ENCODE data around the gene NAALAD2. TPM values are rescaled to one million over a fixed set of nuclear protein-coding genes. Genes with fewer than 3 reads are reported as not detected.
"Not testable (repeated sequence)": the region's sequence is repeated elsewhere in the genome, so short reads cannot be mapped to it uniquely, and the experiment has no call there.

The NAALAD2 gene
- polyA plus RNA-seq, 1 donor (not counting 4 experiments of a cell fraction or from before 2014, with no cell fraction given) = not detected

- H3K4me3 ChIP-seq (ENCODE audit: control insufficient read depth in 2 of 3, extremely low read depth in 1 of 3, insufficient read depth in 2 of 3, low read depth in 1 of 3, low read length in 3 of 3) = no peak overlapping the region
- H4K20me1 ChIP-seq (ENCODE audit: control insufficient read depth, extremely low read depth, insufficient read depth, low read length) = peaks cover 6% of the 10 kb centered on the region
- no peak overlapping the region for H2AFZ ChIP-seq (ENCODE audit: control insufficient read depth, low read length)
- FAIRE-seq (no peak), DNase-seq (ENCODE audit: low read depth, low spot score) (no peak)
- H3K4me2 ChIP-seq (ENCODE audit: control insufficient read depth, extremely low read depth, insufficient read depth, low read depth, low read length) = no peak overlapping the region
- H3K27ac ChIP-seq (ENCODE audit: control insufficient read depth, insufficient read depth, low read length) = no peak overlapping the region
- TF ChIP-seq CTCF (optimal IDR thresholded peaks at IDR 0.05 in 1 of 3, IDR thresholded peaks at IDR 0.05 in 1 of 3, conservative IDR thresholded peaks at IDR 0.05 in 1 of 3; ENCODE audit: extremely low read depth in 1 of 3, insufficient read depth in 2 of 3, low read length in 3 of 3) = no peak
- TF ChIP-seq EZH2 (IDR thresholded peaks at IDR 0.05; ENCODE audit: low read length) = no peak
- peaks cover under 1% of the 10 kb centered on the region for H3K79me2 ChIP-seq (ENCODE audit: control insufficient read depth, insufficient read depth, low read length)
- no peaks in the 10 kb centered on the region for H3K27me3 ChIP-seq (ENCODE audit: control insufficient read depth, extremely low read depth, insufficient read depth, low read length)
- H3K4me1 ChIP-seq (ENCODE audit: control insufficient read depth, extremely low read depth, insufficient read depth, low read length) = no peaks in the 10 kb centered on the region
- H3K36me3 ChIP-seq (ENCODE audit: control insufficient read depth in 2 of 2, extremely low read depth in 1 of 2, insufficient read depth in 2 of 2, low read length in 2 of 2) = peaks cover 0 to 5% of the 10 kb centered on the region in 2 experiments
- dilution Hi-C loops (cut with MboI; ENCODE audit: extremely low pct_ligation_motif_present, low sequenced_read_pairs) = no loop called here
- no peak overlapping the region for H3K9ac ChIP-seq (ENCODE audit: control insufficient read depth, extremely low read depth, insufficient read depth, low read length)
- no peaks in the 10 kb centered on the region for H3K9me3 ChIP-seq (ENCODE audit: control insufficient read depth, low read depth, low read length)
- no peaks in the 10 kb centered on the region for H3K9me1 ChIP-seq (ENCODE audit: control insufficient read depth, extremely low read depth, insufficient read depth, low read length)
Measured at GRCh38 chr11:90204407-90204806, 69.9 kb downstream of the NAALAD2 start.

- TF ChIP-seq CTCF (optimal IDR thresholded peaks at IDR 0.05 in 1 of 3, IDR thresholded peaks at IDR 0.05 in 1 of 3, conservative IDR thresholded peaks at IDR 0.05 in 1 of 3; ENCODE audit: extremely low read depth in 1 of 3, insufficient read depth in 2 of 3, low read length in 3 of 3) (peak in 2 of 3 experiments; percentile 66 to 68), EZH2 (IDR thresholded peaks at IDR 0.05; ENCODE audit: low read length) (no peak)
- H3K9ac ChIP-seq (ENCODE audit: control insufficient read depth, extremely low read depth, insufficient read depth, low read length) = no peak overlapping the region
- H3K27me3 ChIP-seq (ENCODE audit: control insufficient read depth, extremely low read depth, insufficient read depth, low read length) = no peaks in the 10 kb centered on the region
- H4K20me1 ChIP-seq (ENCODE audit: control insufficient read depth, extremely low read depth, insufficient read depth, low read length) = peaks cover 6% of the 10 kb centered on the region
- H3K4me1 ChIP-seq (ENCODE audit: control insufficient read depth, extremely low read depth, insufficient read depth, low read length) = no peaks in the 10 kb centered on the region
- H3K9me1 ChIP-seq (ENCODE audit: control insufficient read depth, extremely low read depth, insufficient read depth, low read length) = no peaks in the 10 kb centered on the region
- no peak overlapping the region for H3K4me2 ChIP-seq (ENCODE audit: control insufficient read depth, extremely low read depth, insufficient read depth, low read depth, low read length)
- H3K36me3 ChIP-seq (ENCODE audit: control insufficient read depth in 2 of 2, extremely low read depth in 1 of 2, insufficient read depth in 2 of 2, low read length in 2 of 2) = peaks cover 4 to 6% of the 10 kb centered on the region in 2 experiments
- no peak overlapping the region for H3K4me3 ChIP-seq (ENCODE audit: control insufficient read depth in 2 of 3, extremely low read depth in 1 of 3, insufficient read depth in 2 of 3, low read depth in 1 of 3, low read length in 3 of 3)
- H2AFZ ChIP-seq (ENCODE audit: control insufficient read depth, low read length) = no peak overlapping the region
- peaks cover 6% of the 10 kb centered on the region for H3K79me2 ChIP-seq (ENCODE audit: control insufficient read depth, insufficient read depth, low read length)
- DNase-seq (ENCODE audit: low read depth, low spot score) (no peak), FAIRE-seq (no peak)
- H3K9me3 ChIP-seq (ENCODE audit: control insufficient read depth, low read depth, low read length) = no peaks in the 10 kb centered on the region
- H3K27ac ChIP-seq (ENCODE audit: control insufficient read depth, insufficient read depth, low read length) = no peak overlapping the region
- dilution Hi-C loops (cut with MboI; ENCODE audit: extremely low pct_ligation_motif_present, low sequenced_read_pairs) = no loop called here
Measured at GRCh38 chr11:90204832-90205646, 70.6 kb downstream of the NAALAD2 start.

- H3K27me3 ChIP-seq (ENCODE audit: control insufficient read depth, extremely low read depth, insufficient read depth, low read length); DNase-seq (ENCODE audit: low read depth, low spot score); dilution Hi-C loops (cut with MboI; ENCODE audit: extremely low pct_ligation_motif_present, low sequenced_read_pairs); H3K9me1 ChIP-seq (ENCODE audit: control insufficient read depth, extremely low read depth, insufficient read depth, low read length); H3K4me2 ChIP-seq (ENCODE audit: control insufficient read depth, extremely low read depth, insufficient read depth, low read depth, low read length); H3K9me3 ChIP-seq (ENCODE audit: control insufficient read depth, low read depth, low read length); H2AFZ ChIP-seq (ENCODE audit: control insufficient read depth, low read length); H3K4me3 ChIP-seq (ENCODE audit: control insufficient read depth in 2 of 3, extremely low read depth in 1 of 3, insufficient read depth in 2 of 3, low read depth in 1 of 3, low read length in 3 of 3); FAIRE-seq; H3K4me1 ChIP-seq (ENCODE audit: control insufficient read depth, extremely low read depth, insufficient read depth, low read length); H3K9ac ChIP-seq (ENCODE audit: control insufficient read depth, extremely low read depth, insufficient read depth, low read length); H4K20me1 ChIP-seq (ENCODE audit: control insufficient read depth, extremely low read depth, insufficient read depth, low read length); H3K27ac ChIP-seq (ENCODE audit: control insufficient read depth, insufficient read depth, low read length): not testable (repeated sequence)
- Histone ChIP-seq H3K36me3 (ENCODE audit: control insufficient read depth in 2 of 2, extremely low read depth in 1 of 2, insufficient read depth in 2 of 2, low read length in 2 of 2) (peaks cover 6 to 14% of the 10 kb centered on the region in 2 experiments), H3K79me2 (ENCODE audit: control insufficient read depth, insufficient read depth, low read length) (peaks cover 24% of the 10 kb centered on the region)
Measured at GRCh38 chr11:90207992-90208391, 73.5 kb downstream of the NAALAD2 start.

Data from keratinocyte (primary cell).